Keratinocyte (primary cell): ENCODE data around the gene TENM4. TPM values are rescaled to one million over a fixed set of nuclear protein-coding genes. Genes with fewer than 3 reads are reported as not detected.

ENCODE experiments used
- DNase-seq: peaks from one replicate; pipeline ENCODE4 v3.0.0-alpha.2; 2011; ENCODE audit warnings: low read depth, missing footprints, low spot score
- FAIRE-seq: peaks from 2 replicates; lab custom pipeline; 2011; peaks lifted over from hg19 to GRCh38; lab: Jason Lieb, UNC
- H2AFZ ChIP-seq: 2 replicates; pipeline ENCODE4 v1.6.0; 2012; ENCODE audit warnings: low read length, control low read depth, inconsistent platforms; ENCODE audit not compliant: control insufficient read depth
- H3K27ac ChIP-seq: 2 replicates; pipeline ENCODE4 v1.5.1; 2011; ENCODE audit warnings: low read length; ENCODE audit not compliant: control insufficient read depth, insufficient read depth
- H3K27me3 ChIP-seq: 3 replicates; pipeline ENCODE4 v1.6.0; 2011; ENCODE audit warnings: low read length; ENCODE audit not compliant: control insufficient read depth, insufficient read depth; ENCODE audit errors: extremely low read depth
- H3K36me3 ChIP-seq, 2 experiments: 2 replicates in 1 of 2; 3 replicates in 1 of 2; pipeline ENCODE4 v1.5.1; 2011; ENCODE audit warnings: low read length in 2 of 2, mild to moderate bottlenecking in 1 of 2; ENCODE audit not compliant: control insufficient read depth in 2 of 2, insufficient read depth in 2 of 2; ENCODE audit errors: extremely low read depth in 1 of 2
- H3K4me1 ChIP-seq: 3 replicates; pipeline ENCODE4 v1.5.1; 2011; ENCODE audit warnings: low read length; ENCODE audit not compliant: control insufficient read depth, insufficient read depth; ENCODE audit errors: extremely low read depth
- H3K4me2 ChIP-seq: 3 replicates; pipeline ENCODE4 v1.6.0; 2011; ENCODE audit warnings: low read depth, low read length; ENCODE audit not compliant: control insufficient read depth, insufficient read depth; ENCODE audit errors: extremely low read depth
- H3K4me3 ChIP-seq, 3 experiments: fragments of 200-600 bp in 1 of 3; sonication (generic) in 1 of 3; 2 replicates in 2 of 3; 3 replicates in 1 of 3; pipeline ENCODE4 v1.5.1; 2011 to 2016; ENCODE audit warnings: low read length in 3 of 3, mild to moderate bottlenecking in 3 of 3, control low read depth in 2 of 3, inconsistent platforms in 1 of 3, low read depth in 1 of 3, mixed read lengths in 1 of 3, mixed run types in 1 of 3, moderate library complexity in 1 of 3; ENCODE audit not compliant: control insufficient read depth in 2 of 3, insufficient read depth in 2 of 3; ENCODE audit errors: extremely low read depth in 1 of 3
- H3K79me2 ChIP-seq: 2 replicates; pipeline ENCODE4 v1.6.0; 2012; ENCODE audit warnings: low read length; ENCODE audit not compliant: control insufficient read depth, insufficient read depth
- H3K9ac ChIP-seq: 3 replicates; pipeline ENCODE4 v1.6.0; 2011; ENCODE audit warnings: low read length; ENCODE audit not compliant: control insufficient read depth, insufficient read depth; ENCODE audit errors: extremely low read depth
- H3K9me1 ChIP-seq: 3 replicates; pipeline ENCODE4 v1.6.0; 2011; ENCODE audit warnings: low read length; ENCODE audit not compliant: control insufficient read depth, insufficient read depth; ENCODE audit errors: extremely low read depth
- H3K9me3 ChIP-seq: 2 replicates; pipeline ENCODE4 v1.5.1; 2012; ENCODE audit warnings: low read depth, low read length; ENCODE audit not compliant: control insufficient read depth
- H4K20me1 ChIP-seq: 3 replicates; pipeline ENCODE4 v1.6.0; 2011; ENCODE audit warnings: low read length; ENCODE audit not compliant: control insufficient read depth, insufficient read depth; ENCODE audit errors: extremely low read depth
- EZH2 ChIP-seq: IDR thresholded peaks from one replicate; pipeline ENCODE4 v1.6.1; 2012; ENCODE audit warnings: inconsistent platforms, mild to moderate bottlenecking, low read length, moderate library complexity
- dilution Hi-C: fragments of 300-500 bp; cut with MboI; formaldehyde crosslinking; loops from one replicate; pipeline ENCODE4 v1.7.0; 2020; ENCODE audit warnings: low sequenced_read_pairs; ENCODE audit not compliant: extremely low pct_ligation_motif_present
- polyA plus RNA-seq, 5 experiments: library from polyadenylated mRNA; depleted of rRNA in 3 of 5; stranded (reverse) in 3 of 5; stranded (forward) in 1 of 5; unstranded in 1 of 5; fragments of >200 nt; gene quantifications; 1 replicate in 1 of 5; 2 replicates in 3 of 5; 3 replicates in 1 of 5; pipeline versions ENCODE4 v1.2.1 to v1.2.3, GENCODE V29; 2011 to 2012; ENCODE audit warnings: missing spikeins in 2 of 5, low read depth in 1 of 5, low replicate concordance in 1 of 5
- TF ChIP-seq, protein P1 (sequence below), 3 experiments: IDR thresholded peaks in 1 of 3; conservative IDR thresholded peaks in 1 of 3; optimal IDR thresholded peaks in 1 of 3; 2 replicates in 2 of 3; 3 replicates in 1 of 3; pipeline versions ENCODE3 to v1.5.1; 2011; ENCODE audit warnings: low read length in 3 of 3, mild to moderate bottlenecking in 3 of 3, moderate library complexity in 2 of 3, control low read depth in 1 of 3, inconsistent platforms in 1 of 3; ENCODE audit not compliant: insufficient read depth in 2 of 3; ENCODE audit errors: extremely low read depth in 1 of 3

TENM4 gene
- polyA plus RNA-seq, 1 donor (not counting 4 experiments of a cell fraction or from before 2014, with no cell fraction given): 3.5 TPM

GRCh38 chr11:79362821-79363220 is 78.0 kb downstream of the TENM4 start:
- no peak for DNase-seq
- no peaks in the 10 kb centered on the region for H3K9me3 ChIP-seq
- no peaks in the 10 kb centered on the region for H3K36me3 ChIP-seq

GRCh38 chr11:79362206-79362757 is 78.5 kb downstream of the TENM4 start:
- Histone ChIP-seq H3K4me1 (peaks cover 15% of the 10 kb centered on the region), H3K27me3 (no peaks in the 10 kb centered on the region), H4K20me1 (no peaks in the 10 kb centered on the region), H3K79me2 (peaks cover 4% of the 10 kb centered on the region), H2AFZ (no peak overlapping the region), H3K36me3 (no peaks in the 10 kb centered on the region), H3K9me3 (no peaks in the 10 kb centered on the region), H3K27ac (no peak overlapping the region), H3K9ac (no peak overlapping the region), H3K4me3 (no peak overlapping the region), H3K9me1 (no peaks in the 10 kb centered on the region), H3K4me2 (no peak overlapping the region)
- TF ChIP-seq EZH2: no peak
- TF ChIP-seq, protein P1, sequence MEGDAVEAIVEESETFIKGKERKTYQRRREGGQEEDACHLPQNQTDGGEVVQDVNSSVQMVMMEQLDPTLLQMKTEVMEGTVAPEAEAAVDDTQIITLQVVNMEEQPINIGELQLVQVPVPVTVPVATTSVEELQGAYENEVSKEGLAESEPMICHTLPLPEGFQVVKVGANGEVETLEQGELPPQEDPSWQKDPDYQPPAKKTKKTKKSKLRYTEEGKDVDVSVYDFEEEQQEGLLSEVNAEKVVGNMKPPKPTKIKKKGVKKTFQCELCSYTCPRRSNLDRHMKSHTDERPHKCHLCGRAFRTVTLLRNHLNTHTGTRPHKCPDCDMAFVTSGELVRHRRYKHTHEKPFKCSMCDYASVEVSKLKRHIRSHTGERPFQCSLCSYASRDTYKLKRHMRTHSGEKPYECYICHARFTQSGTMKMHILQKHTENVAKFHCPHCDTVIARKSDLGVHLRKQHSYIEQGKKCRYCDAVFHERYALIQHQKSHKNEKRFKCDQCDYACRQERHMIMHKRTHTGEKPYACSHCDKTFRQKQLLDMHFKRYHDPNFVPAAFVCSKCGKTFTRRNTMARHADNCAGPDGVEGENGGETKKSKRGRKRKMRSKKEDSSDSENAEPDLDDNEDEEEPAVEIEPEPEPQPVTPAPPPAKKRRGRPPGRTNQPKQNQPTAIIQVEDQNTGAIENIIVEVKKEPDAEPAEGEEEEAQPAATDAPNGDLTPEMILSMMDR (optimal IDR thresholded peaks at IDR 0.05 in 1 of 3, IDR thresholded peaks at IDR 0.05 in 1 of 3, conservative IDR thresholded peaks at IDR 0.05 in 1 of 3; ENCODE audit: extremely low read depth in 1 of 3, insufficient read depth in 2 of 3, low read length in 3 of 3): no peak
- dilution Hi-C loops: no loop called here
- DNase-seq (no peak), FAIRE-seq (no peak)

More at GRCh38 chr11:79362821-79363220, 78.0 kb downstream of the TENM4 start:
- Histone ChIP-seq H3K9ac (no peak overlapping the region), H3K27me3 (no peaks in the 10 kb centered on the region), H2AFZ (no peak overlapping the region), H4K20me1 (no peaks in the 10 kb centered on the region), H3K4me1 (peaks cover 15% of the 10 kb centered on the region), H3K4me3 (no peak overlapping the region), H3K27ac (peak overlapping the region; percentile 65), H3K79me2 (peaks cover 4% of the 10 kb centered on the region), H3K4me2 (peak overlapping the region; percentile 39), H3K9me1 (no peaks in the 10 kb centered on the region)
- TF ChIP-seq EZH2: no peak
- TF ChIP-seq, protein P1 (optimal IDR thresholded peaks at IDR 0.05 in 1 of 3, IDR thresholded peaks at IDR 0.05 in 1 of 3, conservative IDR thresholded peaks at IDR 0.05 in 1 of 3; ENCODE audit: extremely low read depth in 1 of 3, insufficient read depth in 2 of 3, low read length in 3 of 3): no peak
- FAIRE-seq: peak; percentile 13
- dilution Hi-C loops: no loop called here
